Superior temporal gyrus (tissue), 1 donor: ENCODE data around the gene CHKA.

Experiments
- DNase-seq: peaks from one replicate; pipeline ENCODE4 v3.0.0-alpha.2; 2016; ENCODE audit errors: extremely low spot score

The CHKA gene

GRCh38 chr11:68071281-68072048, 49.7 kb downstream of the CHKA start:
- DNase-seq = no peak

GRCh38 chr11:68067991-68068390, 53.2 kb downstream of the CHKA start:
- DNase-seq = no peak

GRCh38 chr11:68066742-68067141, 54.4 kb downstream of the CHKA start:
- no peak for DNase-seq

- no peak for DNase-seq
Measured at GRCh38 chr11:68065841-68066240, 55.3 kb downstream of the CHKA start.

- no peak for DNase-seq
Measured at GRCh38 chr11:68064926-68065325, 56.3 kb downstream of the CHKA start.

GRCh38 chr11:68061508-68061907, 59.7 kb downstream of the CHKA start:
- DNase-seq = no peak

- DNase-seq = no peak
Measured at GRCh38 chr11:68057807-68058206, 63.4 kb downstream of the CHKA start.

- no peak for DNase-seq
Measured at GRCh38 chr11:68056317-68057285, 64.6 kb downstream of the CHKA start.

- DNase-seq = no peak
Measured at GRCh38 chr11:68053981-68054812, 67.0 kb downstream of the CHKA start.

- no peak for DNase-seq
Measured at GRCh38 chr11:68053117-68053516, 68.1 kb downstream of the CHKA start.

- DNase-seq = no peak
Measured at GRCh38 chr11:68052137-68052873, 68.9 kb downstream of the CHKA start.

- DNase-seq = no peak
Measured at GRCh38 chr11:68051191-68052136, 69.7 kb downstream of the CHKA start.

GRCh38 chr11:68050371-68050841, 70.8 kb downstream of the CHKA start:
- no peak for DNase-seq

- no peak for DNase-seq
Measured at GRCh38 chr11:68049509-68050370, 71.4 kb downstream of the CHKA start.

GRCh38 chr11:68048681-68049508, 72.3 kb downstream of the CHKA start:
- DNase-seq = no peak

GRCh38 chr11:68047437-68048290, 73.5 kb downstream of the CHKA start:
- no peak for DNase-seq

- DNase-seq = no peak
Measured at GRCh38 chr11:68044898-68045351, 76.3 kb downstream of the CHKA start.
